22Rv1 (cell line): ENCODE data around the gene AQP10.

Experiments
- CTCF ChIP-seq: fragments of 450-650 bp; IDR thresholded peaks from 2 replicates; pipeline ENCODE4 v1.5.1; 2017; ENCODE audit warnings: mild to moderate bottlenecking
- ZFX ChIP-seq: fragments of 450-650 bp; IDR thresholded peaks from 2 replicates; pipeline ENCODE4 v1.6.1; 2017; ENCODE audit warnings: antibody characterized with exemption, borderline replicate concordance

DNA sequence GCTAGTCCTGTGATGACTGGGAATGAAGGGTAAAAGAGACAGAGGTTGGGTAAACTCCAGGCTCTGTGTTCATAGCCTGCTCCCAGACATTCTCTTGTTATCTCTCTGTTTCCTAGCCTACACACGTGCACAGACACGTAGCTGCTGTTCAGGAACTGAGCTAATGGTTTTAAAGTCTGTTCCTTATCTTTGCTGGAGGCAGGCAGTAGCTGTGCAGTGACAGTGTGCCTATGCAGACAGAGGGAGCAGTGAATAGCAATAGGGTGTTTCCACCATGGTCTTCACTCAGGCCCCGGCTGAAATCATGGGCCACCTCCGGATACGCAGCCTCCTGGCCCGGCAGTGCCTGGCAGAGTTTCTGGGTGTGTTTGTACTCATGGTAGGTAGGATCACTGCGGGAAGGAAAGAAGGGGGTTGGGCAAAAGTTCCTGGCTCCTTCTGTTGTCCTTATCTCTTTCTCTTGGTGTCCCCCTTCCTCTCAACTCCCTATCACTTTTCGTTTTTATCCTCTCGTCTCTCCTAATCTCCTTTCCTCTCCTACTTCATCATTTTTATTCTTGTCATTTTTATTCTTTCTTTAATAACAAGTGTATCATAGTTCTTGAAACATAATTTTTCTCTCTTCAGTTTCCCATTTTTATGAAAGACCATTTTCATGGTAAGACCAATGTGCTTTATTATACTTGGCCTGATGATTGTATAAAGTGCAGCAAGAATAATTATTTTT lies at the start of gene AQP10:
- TF ChIP-seq CTCF: no peak
- no peak for TF ChIP-seq ZFX
